HUES48 (cell line): ENCODE data around the gene LTV1.
"Not testable (repeated sequence)": the region's sequence is repeated elsewhere in the genome, so short reads cannot be mapped to it uniquely, and the experiment has no call there.

Experiments used
- H3K27ac ChIP-seq: one replicate; pipeline ENCODE4 v1.7.0; 2013; ENCODE audit warnings: low read depth, low read length, inconsistent platforms
- H3K27me3 ChIP-seq: 2 replicates; pipeline ENCODE4 v1.6.1; 2013; ENCODE audit warnings: mild to moderate bottlenecking, low read length; ENCODE audit not compliant: control insufficient read depth, insufficient read depth
- H3K36me3 ChIP-seq: 2 replicates; pipeline ENCODE4 v1.6.1; 2013; ENCODE audit warnings: low read length; ENCODE audit not compliant: control insufficient read depth, insufficient read depth
- H3K4me1 ChIP-seq: 2 replicates; pipeline ENCODE4 v1.6.1; 2013; ENCODE audit warnings: mild to moderate bottlenecking, low read length; ENCODE audit not compliant: control insufficient read depth, insufficient read depth
- H3K4me3 ChIP-seq: 2 replicates; pipeline ENCODE4 v1.5.1; 2013; ENCODE audit warnings: mild to moderate bottlenecking, low read depth, low read length
- H3K9ac ChIP-seq: 2 replicates; pipeline ENCODE4 v1.6.1; 2013; ENCODE audit warnings: mild to moderate bottlenecking, low read depth, low read length, moderate library complexity
- H3K9me3 ChIP-seq: 2 replicates; pipeline ENCODE4 v1.6.1; 2013; ENCODE audit warnings: low read length; ENCODE audit not compliant: control insufficient read depth, insufficient read depth

The LTV1 gene

GRCh38 chr6:143842902-143843676, at the start of gene LTV1:
TSS of gene LTV1 (plus strand) at chr6:143843338. CDS start at chr6:143843478, 140 bp downstream.
- no peaks in the 10 kb centered on the region for H3K9me3 ChIP-seq
- peaks cover 39% of the 10 kb centered on the region for H3K36me3 ChIP-seq
- no peaks in the 10 kb centered on the region for H3K4me1 ChIP-seq
- no peaks in the 10 kb centered on the region for H3K27me3 ChIP-seq
- H3K27ac ChIP-seq = peak within 1 kb of the TSS; percentile 92
- H3K9ac ChIP-seq = peak within 1 kb of the TSS; percentile 94
- H3K4me3 ChIP-seq = peak within 1 kb of the TSS; percentile 95

GRCh38 chr6:143796551-143796950, 46.6 kb upstream of the LTV1 start:
- H3K9me3 ChIP-seq, H3K4me1 ChIP-seq, H3K4me3 ChIP-seq, H3K27me3 ChIP-seq, H3K9ac ChIP-seq, H3K27ac ChIP-seq: not testable (repeated sequence)
- peaks cover 37% of the 10 kb centered on the region for H3K36me3 ChIP-seq

GRCh38 chr6:143798487-143798886, 44.7 kb upstream of the LTV1 start:
- not testable (repeated sequence) for H3K9ac ChIP-seq, H3K4me3 ChIP-seq, H3K9me3 ChIP-seq, H3K27me3 ChIP-seq, H3K27ac ChIP-seq, H3K4me1 ChIP-seq
- peaks cover 24% of the 10 kb centered on the region for H3K36me3 ChIP-seq

GRCh38 chr6:143802833-143803565, 40.1 kb upstream of the LTV1 start:
- H3K4me3 ChIP-seq = no peak overlapping the region
- H3K36me3 ChIP-seq = peaks cover 37% of the 10 kb centered on the region
- no peak overlapping the region for H3K9ac ChIP-seq
- H3K27me3 ChIP-seq = no peaks in the 10 kb centered on the region
- H3K4me1 ChIP-seq = peaks cover 17% of the 10 kb centered on the region
- H3K27ac ChIP-seq = no peak overlapping the region
- H3K9me3 ChIP-seq = no peaks in the 10 kb centered on the region

- Histone ChIP-seq H3K36me3 (peaks cover 46% of the 10 kb centered on the region), H3K27me3 (no peaks in the 10 kb centered on the region), H3K9me3 (no peaks in the 10 kb centered on the region), H3K4me1 (peaks cover 17% of the 10 kb centered on the region), H3K27ac (peak overlapping the region; percentile 17), H3K4me3 (no peak overlapping the region), H3K9ac (peak overlapping the region; percentile 52)
Measured at GRCh38 chr6:143803769-143804568, 39.2 kb upstream of the LTV1 start.

- Histone ChIP-seq H3K36me3 (peaks cover 52% of the 10 kb centered on the region), H3K27me3 (no peaks in the 10 kb centered on the region), H3K9ac (no peak overlapping the region), H3K27ac (no peak overlapping the region), H3K9me3 (no peaks in the 10 kb centered on the region), H3K4me3 (no peak overlapping the region), H3K4me1 (peaks cover 17% of the 10 kb centered on the region)
Measured at GRCh38 chr6:143804835-143805239, 38.3 kb upstream of the LTV1 start.

- Histone ChIP-seq H3K9ac (no peak overlapping the region), H3K27ac (no peak overlapping the region), H3K27me3 (no peaks in the 10 kb centered on the region), H3K36me3 (peaks cover 52% of the 10 kb centered on the region), H3K4me1 (peaks cover 17% of the 10 kb centered on the region), H3K4me3 (no peak overlapping the region), H3K9me3 (no peaks in the 10 kb centered on the region)
Measured at GRCh38 chr6:143806282-143807102, 36.6 kb upstream of the LTV1 start.

GRCh38 chr6:143807103-143807772, 35.9 kb upstream of the LTV1 start:
- Histone ChIP-seq H3K4me1 (peaks cover 17% of the 10 kb centered on the region), H3K36me3 (peaks cover 48% of the 10 kb centered on the region), H3K9ac (no peak overlapping the region), H3K4me3 (no peak overlapping the region), H3K27ac (no peak overlapping the region), H3K9me3 (no peaks in the 10 kb centered on the region), H3K27me3 (no peaks in the 10 kb centered on the region)

- H3K9me3 ChIP-seq = no peaks in the 10 kb centered on the region
- no peak overlapping the region for H3K4me3 ChIP-seq
- H3K27ac ChIP-seq = no peak overlapping the region
- H3K4me1 ChIP-seq = no peaks in the 10 kb centered on the region
- no peak overlapping the region for H3K9ac ChIP-seq
- peaks cover 41% of the 10 kb centered on the region for H3K36me3 ChIP-seq
- H3K27me3 ChIP-seq = no peaks in the 10 kb centered on the region
Measured at GRCh38 chr6:143810745-143811144, 32.4 kb upstream of the LTV1 start.
